GM21381 (cell line): ENCODE results near the gene PPM1H.
"Not testable (repeated sequence)": the region's sequence is repeated elsewhere in the genome, so short reads cannot be mapped to it uniquely, and the experiment has no call there.

ENCODE experiments used
- ATAC-seq: cut with Tn5 transposase; IDR thresholded peaks from one replicate; pipeline ENCODE4 v1.9.1; 2021; ENCODE audit warnings: mild to moderate bottlenecking, moderate library complexity; ENCODE audit not compliant: unreplicated experiment

The PPM1H gene

GRCh38 chr12:62772416-62772955 is 162.5 kb downstream of the PPM1H start:
- no peak for ATAC-seq

- no peak for ATAC-seq
Measured at GRCh38 chr12:62771828-62772227, 163.1 kb downstream of the PPM1H start.

GRCh38 chr12:62770381-62770780 is 164.6 kb downstream of the PPM1H start:
- no peak for ATAC-seq

GRCh38 chr12:62769076-62769619 is 165.8 kb downstream of the PPM1H start:
- no peak for ATAC-seq

GRCh38 chr12:62767946-62768345 is 167.0 kb downstream of the PPM1H start:
- no peak for ATAC-seq

GRCh38 chr12:62767496-62767895 is 167.5 kb downstream of the PPM1H start:
- no peak for ATAC-seq

- no peak for ATAC-seq
Measured at GRCh38 chr12:62766496-62766895, 168.5 kb downstream of the PPM1H start.

- no peak for ATAC-seq
Measured at GRCh38 chr12:62763861-62764645, 170.9 kb downstream of the PPM1H start.

- ATAC-seq = no peak
Measured at GRCh38 chr12:62763312-62763711, 171.6 kb downstream of the PPM1H start.

- ATAC-seq = no peak
Measured at GRCh38 chr12:62762645-62763044, 172.3 kb downstream of the PPM1H start.

- no peak for ATAC-seq
Measured at GRCh38 chr12:62761658-62762057, 173.3 kb downstream of the PPM1H start.

- ATAC-seq = peak; percentile 93
Measured at GRCh38 chr12:62760779-62761178, 174.2 kb downstream of the PPM1H start.

- not testable (repeated sequence) for ATAC-seq
Measured at GRCh38 chr12:62760341-62760740, 174.6 kb downstream of the PPM1H start.

- no peak for ATAC-seq
Measured at GRCh38 chr12:62758216-62758615, 176.7 kb downstream of the PPM1H start.

GRCh38 chr12:62757048-62757447 is 177.9 kb downstream of the PPM1H start:
- no peak for ATAC-seq

GRCh38 chr12:62754706-62755105 is 180.2 kb downstream of the PPM1H start:
- no peak for ATAC-seq

- no peak for ATAC-seq
Measured at GRCh38 chr12:62751810-62752155, 183.2 kb downstream of the PPM1H start.

GRCh38 chr12:62750941-62751809 is 183.8 kb downstream of the PPM1H start:
- ATAC-seq = no peak

- ATAC-seq = no peak
Measured at GRCh38 chr12:62749586-62749985, 185.4 kb downstream of the PPM1H start.

GRCh38 chr12:62748941-62749468 is 185.9 kb downstream of the PPM1H start:
- ATAC-seq = no peak

GRCh38 chr12:62744551-62744950 is 190.4 kb downstream of the PPM1H start:
- no peak for ATAC-seq
